Fibroblast of skin of back (primary cell): ENCODE data around the gene CASKIN2. TPM values are rescaled to one million over a fixed set of nuclear protein-coding genes. Genes with fewer than 3 reads are reported as not detected.

ENCODE experiments used
- DNase-seq: peaks from one replicate; pipeline ENCODE4 v3.0.0-alpha.2; 2013
- polyA plus RNA-seq, 2 experiments: library from polyadenylated mRNA; unstranded; fragments of 120-200 nt; gene quantifications; one replicate each; pipeline ENCODE4 v1.2.1, GENCODE V29; 2013; ENCODE audit not compliant: insufficient read length in 2 of 2

The CASKIN2 gene
- polyA plus RNA-seq (2013, experiment 1 of 2; ENCODE audit: insufficient read length) = 12.8 TPM
- polyA plus RNA-seq (2013, experiment 2 of 2; ENCODE audit: insufficient read length) = 14.9 TPM

GRCh38 chr17:75515496-75516254 lies at the start of gene CASKIN2:
CASKIN2 (minus strand) TSS chr17:75515537; CDS start chr17:75513804, 1,733 bp downstream.
- peak; percentile 88 for DNase-seq

- no peak for DNase-seq
Measured at GRCh38 chr17:75565066-75565465, 49.7 kb upstream of the CASKIN2 start.

- no peak for DNase-seq
Measured at GRCh38 chr17:75564195-75564594, 48.9 kb upstream of the CASKIN2 start.

GRCh38 chr17:75563063-75563758 lies 47.9 kb upstream of the CASKIN2 start:
- no peak for DNase-seq

GRCh38 chr17:75561927-75562603 lies 46.7 kb upstream of the CASKIN2 start:
- no peak for DNase-seq

- DNase-seq = no peak
Measured at GRCh38 chr17:75559958-75560533, 44.7 kb upstream of the CASKIN2 start.

GRCh38 chr17:75558666-75559530 lies 43.6 kb upstream of the CASKIN2 start:
- DNase-seq = no peak

- no peak for DNase-seq
Measured at GRCh38 chr17:75557852-75558665, 42.7 kb upstream of the CASKIN2 start.

- DNase-seq = no peak
Measured at GRCh38 chr17:75557075-75557851, 41.9 kb upstream of the CASKIN2 start.

GRCh38 chr17:75555679-75556153 lies 40.4 kb upstream of the CASKIN2 start:
- no peak for DNase-seq

GRCh38 chr17:75553295-75554110 lies 38.2 kb upstream of the CASKIN2 start:
- no peak for DNase-seq

- peak; percentile 61 for DNase-seq
Measured at GRCh38 chr17:75552425-75553294, 37.3 kb upstream of the CASKIN2 start.

- no peak for DNase-seq
Measured at GRCh38 chr17:75551266-75551665, 35.9 kb upstream of the CASKIN2 start.

GRCh38 chr17:75550139-75550465 lies 34.8 kb upstream of the CASKIN2 start:
- no peak for DNase-seq

GRCh38 chr17:75549246-75550138 lies 34.2 kb upstream of the CASKIN2 start:
- DNase-seq = no peak

GRCh38 chr17:75548813-75549212 lies 33.5 kb upstream of the CASKIN2 start:
- no peak for DNase-seq

- no peak for DNase-seq
Measured at GRCh38 chr17:75547091-75547490, 31.8 kb upstream of the CASKIN2 start.
